Putamen (tissue), 1 donor: Measurements from ENCODE around the gene BUB1B.

Source experiments
- DNase-seq: peaks from one replicate; pipeline ENCODE4 v3.0.0-alpha.2; 2016; ENCODE audit warnings: low spot score

BUB1B gene

GRCh38 chr15:40255033-40255432 lies 94.2 kb downstream of the BUB1B start:
- DNase-seq, result no peak

GRCh38 chr15:40256638-40257235 lies 95.9 kb downstream of the BUB1B start:
- no peak for DNase-seq

- DNase-seq, result no peak
These were observed 97.0 kb downstream of the BUB1B start for GRCh38 chr15:40257656-40258450.

GRCh38 chr15:40258544-40258943 lies 97.7 kb downstream of the BUB1B start:
- DNase-seq, result no peak

GRCh38 chr15:40259021-40259420 lies 98.2 kb downstream of the BUB1B start:
- DNase-seq, result no peak

GRCh38 chr15:40263024-40263754 lies 102.3 kb downstream of the BUB1B start:
- DNase-seq, result no peak

GRCh38 chr15:40264321-40265153 lies 103.7 kb downstream of the BUB1B start:
- DNase-seq, result no peak

GRCh38 chr15:40265355-40265754 lies 104.5 kb downstream of the BUB1B start:
- DNase-seq, result no peak

GRCh38 chr15:40265875-40266274 lies 105.0 kb downstream of the BUB1B start:
- DNase-seq, result no peak

- DNase-seq, result peak; percentile 60
These were observed 106.0 kb downstream of the BUB1B start for GRCh38 chr15:40266828-40267304.

- DNase-seq, result no peak
These were observed 106.8 kb downstream of the BUB1B start for GRCh38 chr15:40267670-40268069.

- no peak for DNase-seq
These were observed 108.7 kb downstream of the BUB1B start for GRCh38 chr15:40269604-40270003.

GRCh38 chr15:40270246-40270995 lies 109.6 kb downstream of the BUB1B start:
- DNase-seq, result no peak
